CD4-positive, CD25-positive, alpha-beta regulatory T cell (primary cell): ENCODE results near the gene PDE3B. TPM values are rescaled to one million over a fixed set of nuclear protein-coding genes. Genes with fewer than 3 reads are reported as not detected.
A peak's percentile ranks its signal among the peaks of the same experiment; 100 is the strongest.
"Not testable (repeated sequence)": the region's sequence is repeated elsewhere in the genome, so short reads cannot be mapped to it uniquely, and the experiment has no call there.

Source experiments
- ATAC-seq, 2 donors: fragments of 150-1000 bp; cut with Tn5 transposase; one replicate each; pipeline ENCODE4 v1.10.0; 2021; ENCODE audit warnings: low read depth in 2 of 2, moderate number of reproducible peaks in 2 of 2, moderate library complexity in 1 of 2
- DNase-seq, 3 donors: peaks; one replicate each; pipeline versions ENCODE4 v3.0.0 to v3.0.0-alpha.2; 2012 to 2022; ENCODE audit warnings: mixed read lengths in 1 of 3
- H3K27ac ChIP-seq: one replicate; pipeline ENCODE4 v1.7.0; 2013; ENCODE audit warnings: mild to moderate bottlenecking, low read length; ENCODE audit not compliant: insufficient read depth, poor library complexity, severe bottlenecking
- H3K27me3 ChIP-seq: one replicate; pipeline ENCODE4 v1.7.0; 2013; ENCODE audit warnings: low read length; ENCODE audit not compliant: control insufficient read depth, insufficient read depth
- H3K36me3 ChIP-seq: one replicate; pipeline ENCODE4 v1.7.0; 2013; ENCODE audit warnings: mild to moderate bottlenecking, low read length, moderate library complexity; ENCODE audit not compliant: control insufficient read depth, insufficient read depth
- H3K4me1 ChIP-seq: 2 replicates; pipeline ENCODE4 v1.7.0; 2013; ENCODE audit warnings: mild to moderate bottlenecking, low read length; ENCODE audit not compliant: insufficient read depth, control insufficient read depth, poor library complexity, severe bottlenecking
- H3K4me3 ChIP-seq: one replicate; pipeline ENCODE4 v1.7.0; 2013; ENCODE audit warnings: low read depth, mild to moderate bottlenecking, low read length, moderate library complexity
- H3K9me3 ChIP-seq, 2 experiments: 1 replicate in 1 of 2; 2 replicates in 1 of 2; pipeline ENCODE4 v1.7.0; 2013; ENCODE audit warnings: low read length in 2 of 2, mild to moderate bottlenecking in 1 of 2, moderate library complexity in 1 of 2; ENCODE audit not compliant: control insufficient read depth in 2 of 2
- H3K27ac Mint-ChIP-seq, 3 donors: one replicate each; pipeline ENCODE4 v1.8.0; 2020 to 2022; ENCODE audit warnings: mild to moderate bottlenecking in 3 of 3, mixed read lengths in 3 of 3, moderate library complexity in 2 of 3
- H3K27me3 Mint-ChIP-seq: one replicate; pipeline ENCODE4 v1.8.0; 2022; ENCODE audit warnings: mild to moderate bottlenecking, mixed read lengths
- H3K36me3 Mint-ChIP-seq: one replicate; pipeline ENCODE4 v1.8.0; 2020; ENCODE audit warnings: mixed read lengths
- H3K4me1 Mint-ChIP-seq, 4 donors: one replicate each; pipeline ENCODE4 v1.8.0; 2020 to 2022; ENCODE audit warnings: mixed read lengths in 4 of 4, mild to moderate bottlenecking in 1 of 4
- H3K4me3 Mint-ChIP-seq, 4 donors: one replicate each; pipeline ENCODE4 v1.8.0; 2020 to 2022; ENCODE audit warnings: mild to moderate bottlenecking in 4 of 4, mixed read lengths in 4 of 4, moderate library complexity in 3 of 4
- H3K9me3 Mint-ChIP-seq, 7 donors: one replicate each; pipeline ENCODE4 v1.8.0; 2020 to 2022; ENCODE audit warnings: mixed read lengths in 7 of 7, mild to moderate bottlenecking in 3 of 7, moderate library complexity in 2 of 7
- polyA plus RNA-seq, 4 donors: library from polyadenylated mRNA; unstranded; fragments of 300-500 nt; fragmentation: Illumina TruSeq; gene quantifications; one replicate each; pipeline ENCODE4 v1.2.3, GENCODE V29; 2021
- total RNA-seq: library from RNA; stranded (reverse); gene quantifications from one replicate; pipeline ENCODE4 v1.2.3, GENCODE V29; 2022

Gene PDE3B
- total and polyA plus RNA-seq, 5 donors from 2014 or later: 32.8 to 99.5 (median 61.7) TPM

- H3K27me3 Mint-ChIP-seq: peaks cover 4% of the 10 kb centered on the region
- no peaks in the 10 kb centered on the region for H3K27me3 ChIP-seq
- no peak overlapping the region for H3K27ac Mint-ChIP-seq
- no peaks in the 10 kb centered on the region for H3K9me3 ChIP-seq
- H3K4me3 ChIP-seq: no peak overlapping the region
- no peak overlapping the region for H3K4me3 Mint-ChIP-seq
- peaks cover 8% of the 10 kb centered on the region for H3K4me1 ChIP-seq
- no peak overlapping the region for H3K27ac ChIP-seq
- H3K4me1 Mint-ChIP-seq: peaks cover 11 to 53% (median 23%) of the 10 kb centered on the region in 4 donors
- H3K36me3 ChIP-seq: peaks cover 13% of the 10 kb centered on the region
- ATAC-seq (no peak), DNase-seq (no peak)
- peaks cover 0 to 6% (median 0%) of the 10 kb centered on the region in 7 donors for H3K9me3 Mint-ChIP-seq
- H3K36me3 Mint-ChIP-seq: peaks cover 26% of the 10 kb centered on the region
These were observed 132.3 kb downstream of the PDE3B start for GRCh38 chr11:14775897-14776296.

GRCh38 chr11:14778460-14778859 is 134.9 kb downstream of the PDE3B start:
- peaks cover 13% of the 10 kb centered on the region for H3K36me3 ChIP-seq
- H3K4me1 ChIP-seq, ATAC-seq, DNase-seq, H3K27me3 ChIP-seq, H3K27me3 Mint-ChIP-seq, H3K27ac ChIP-seq, H3K4me3 Mint-ChIP-seq, H3K9me3 Mint-ChIP-seq, H3K4me3 ChIP-seq, H3K9me3 ChIP-seq: not testable (repeated sequence)
- peaks cover 29% of the 10 kb centered on the region for H3K36me3 Mint-ChIP-seq
- H3K4me1 Mint-ChIP-seq: peaks cover 11 to 53% (median 30%) of the 10 kb centered on the region in 4 donors
- peak overlapping the region; percentile 13 to 75 (median 64) for H3K27ac Mint-ChIP-seq

GRCh38 chr11:14783788-14784187 is 140.2 kb downstream of the PDE3B start:
- no peak for DNase-seq
- ATAC-seq: no peak
- Histone ChIP-seq H3K27me3 (no peaks in the 10 kb centered on the region), H3K4me1 (peaks cover 4% of the 10 kb centered on the region), H3K9me3 (no peaks in the 10 kb centered on the region), H3K4me3 (no peak overlapping the region), H3K27ac (no peak overlapping the region), H3K36me3 (peaks cover 5% of the 10 kb centered on the region)
- Mint-ChIP-seq H3K4me3 (no peak overlapping the region), H3K4me1 (peaks cover 12 to 56% (median 28%) of the 10 kb centered on the region in 4 donors), H3K27me3 (no peaks in the 10 kb centered on the region), H3K9me3 (peaks cover 0 to 8% (median 4%) of the 10 kb centered on the region in 7 donors), H3K36me3 (peaks cover 7% of the 10 kb centered on the region), H3K27ac (peak overlapping the region; percentile 68 to 81 (median 72))

- peak overlapping the region; percentile 68 to 81 (median 72) for H3K27ac Mint-ChIP-seq
These were observed 140.6 kb downstream of the PDE3B start for GRCh38 chr11:14784230-14784629.

GRCh38 chr11:14789879-14790484 is 146.4 kb downstream of the PDE3B start:
- H3K27me3 ChIP-seq: no peaks in the 10 kb centered on the region
- DNase-seq (peak in 2 of 3 donors; percentile 39 to 42), ATAC-seq (no peak)
- H3K27ac ChIP-seq: no peak overlapping the region
- H3K4me3 ChIP-seq: no peak overlapping the region
- Mint-ChIP-seq H3K36me3 (peaks cover 12% of the 10 kb centered on the region), H3K4me3 (no peak overlapping the region), H3K27me3 (no peaks in the 10 kb centered on the region), H3K4me1 (peaks cover 5 to 34% (median 15%) of the 10 kb centered on the region in 4 donors), H3K9me3 (no peaks in the 10 kb centered on the region), H3K27ac (peak overlapping the region; percentile 39 to 51 (median 41))
- H3K4me1 ChIP-seq: no peaks in the 10 kb centered on the region
- H3K36me3 ChIP-seq: peaks cover 30% of the 10 kb centered on the region
- H3K9me3 ChIP-seq: no peaks in the 10 kb centered on the region

More at GRCh38 chr11:14784230-14784629, 140.6 kb downstream of the PDE3B start:
- H3K9me3 Mint-ChIP-seq: peaks cover 0 to 7% (median 4%) of the 10 kb centered on the region in 7 donors
- no peaks in the 10 kb centered on the region for H3K27me3 Mint-ChIP-seq
- no peak for DNase-seq
- no peak for ATAC-seq
- peaks cover 4% of the 10 kb centered on the region for H3K4me1 ChIP-seq
- H3K27me3 ChIP-seq: no peaks in the 10 kb centered on the region
- no peak overlapping the region for H3K4me3 ChIP-seq
- peaks cover 8 to 57% (median 24%) of the 10 kb centered on the region in 4 donors for H3K4me1 Mint-ChIP-seq
- no peaks in the 10 kb centered on the region for H3K9me3 ChIP-seq
- peaks cover 4% of the 10 kb centered on the region for H3K36me3 Mint-ChIP-seq
- H3K4me3 Mint-ChIP-seq: no peak overlapping the region
- H3K36me3 ChIP-seq: peaks cover 5% of the 10 kb centered on the region
- H3K27ac ChIP-seq: no peak overlapping the region

GRCh38 chr11:14793546-14793945 is 149.9 kb downstream of the PDE3B start:
- peaks cover 10 to 51% (median 31%) of the 10 kb centered on the region in 4 donors for H3K4me1 Mint-ChIP-seq
- H3K27ac ChIP-seq: no peak overlapping the region
- ATAC-seq: no peak
- no peaks in the 10 kb centered on the region for H3K27me3 Mint-ChIP-seq
- H3K36me3 Mint-ChIP-seq: peaks cover 39% of the 10 kb centered on the region
- H3K4me3 ChIP-seq: no peak overlapping the region
- peaks cover 25% of the 10 kb centered on the region for H3K36me3 ChIP-seq
- no peak overlapping the region for H3K4me3 Mint-ChIP-seq
- no peak for DNase-seq
- H3K9me3 Mint-ChIP-seq: peaks cover 0 to 3% (median 0%) of the 10 kb centered on the region in 7 donors
- H3K27me3 ChIP-seq: no peaks in the 10 kb centered on the region
- H3K9me3 ChIP-seq: no peaks in the 10 kb centered on the region
- peak overlapping the region in 1 of 3 donors; percentile 62 for H3K27ac Mint-ChIP-seq
- no peaks in the 10 kb centered on the region for H3K4me1 ChIP-seq

- H3K9me3 Mint-ChIP-seq, H3K27me3 ChIP-seq, DNase-seq, H3K27ac Mint-ChIP-seq, H3K4me1 ChIP-seq, H3K4me3 ChIP-seq, ATAC-seq, H3K9me3 ChIP-seq, H3K27me3 Mint-ChIP-seq, H3K27ac ChIP-seq: not testable (repeated sequence)
- Mint-ChIP-seq H3K4me1 (peaks cover 9 to 63% (median 41%) of the 10 kb centered on the region in 4 donors), H3K36me3 (peaks cover 56% of the 10 kb centered on the region), H3K4me3 (peak overlapping the region in 1 of 4 donors; percentile 22)
- H3K36me3 ChIP-seq: peaks cover 20% of the 10 kb centered on the region
These were observed 152.4 kb downstream of the PDE3B start for GRCh38 chr11:14796028-14796427.

GRCh38 chr11:14803846-14804245 is 160.2 kb downstream of the PDE3B start:
- DNase-seq (no peak), ATAC-seq (no peak)
- Mint-ChIP-seq H3K9me3 (peaks cover 0 to 10% (median 2%) of the 10 kb centered on the region in 7 donors), H3K36me3 (peaks cover 62% of the 10 kb centered on the region), H3K27ac (no peak overlapping the region), H3K4me1 (peaks cover 10 to 26% (median 16%) of the 10 kb centered on the region in 4 donors), H3K4me3 (no peak overlapping the region), H3K27me3 (no peaks in the 10 kb centered on the region)
- peaks cover 53% of the 10 kb centered on the region for H3K36me3 ChIP-seq
- H3K27me3 ChIP-seq: no peaks in the 10 kb centered on the region
- H3K4me3 ChIP-seq: no peak overlapping the region
- no peaks in the 10 kb centered on the region for H3K4me1 ChIP-seq
- H3K27ac ChIP-seq: no peak overlapping the region
- H3K9me3 ChIP-seq: no peaks in the 10 kb centered on the region
